Skeletal muscle cell (primary cell): Measurements from ENCODE around the gene ACTN1.
A peak's percentile ranks its signal among the peaks of the same experiment; 100 is the strongest.
"Not testable (repeated sequence)": the region's sequence is repeated elsewhere in the genome, so short reads cannot be mapped to it uniquely, and the experiment has no call there.

Experiments
- DNase-seq: peaks from one replicate; pipeline ENCODE4 v3.0.0-alpha.2; 2010; ENCODE audit warnings: low read depth
- H3K4me3 ChIP-seq: 2 replicates; pipeline ENCODE4 v1.5.1; 2011; ENCODE audit warnings: low read depth, mild to moderate bottlenecking, control low read depth, low read length, moderate library complexity

Gene ACTN1

GRCh38 chr14:68994056-68994455, 15.0 kb upstream of the ACTN1 start:
- H3K4me3 ChIP-seq, result no peak overlapping the region

DNA sequence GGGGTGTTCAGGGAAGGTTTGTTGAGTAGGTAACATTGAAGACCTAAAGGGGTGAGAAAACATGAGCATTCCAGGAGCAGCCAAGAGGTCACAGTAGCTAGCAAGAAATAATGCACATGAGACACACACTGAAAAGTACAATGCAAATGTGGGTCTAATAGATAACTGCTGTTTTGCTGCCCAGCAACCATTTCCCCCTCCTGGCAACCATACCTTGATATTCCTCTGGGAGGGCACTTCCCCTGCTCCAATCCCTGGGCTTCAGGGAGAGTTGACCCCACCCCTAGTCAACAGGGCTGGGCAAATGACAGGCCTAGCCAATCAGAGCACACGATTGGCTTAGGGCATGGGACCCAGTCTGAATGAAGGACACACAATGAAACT, 8.5 kb upstream of the ACTN1 start:
- H3K4me3 ChIP-seq, result no peak overlapping the region
- DNase-seq, result no peak

More at GRCh38 chr14:68994056-68994455, 15.0 kb upstream of the ACTN1 start:
- DNase-seq, result no peak

- DNase-seq, result no peak
- H3K4me3 ChIP-seq, result no peak overlapping the region
Observed at GRCh38 chr14:68986926-68987652, 8.0 kb upstream of the ACTN1 start.

GRCh38 chr14:68986225-68986624, 7.1 kb upstream of the ACTN1 start:
- DNase-seq, result no peak
- H3K4me3 ChIP-seq, result no peak overlapping the region

DNA sequence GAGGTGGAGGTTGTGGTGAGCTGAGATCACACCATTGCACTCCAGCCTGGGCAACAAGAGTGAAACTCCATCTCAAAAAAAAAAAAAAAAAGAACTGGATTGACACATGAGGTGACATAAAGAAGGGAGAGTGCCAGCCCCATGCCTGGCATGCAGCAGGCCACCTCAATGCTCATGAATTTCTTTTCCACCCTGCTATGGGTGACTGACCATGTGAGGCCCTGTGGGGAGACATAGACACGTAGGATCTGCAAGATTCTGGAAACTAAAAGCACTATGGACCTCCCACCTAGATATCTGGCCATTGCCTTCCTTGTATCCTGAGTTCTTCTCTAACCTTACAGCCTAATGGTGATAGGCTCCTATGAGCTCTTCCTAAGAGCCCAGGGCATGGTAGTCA, 5.6 kb upstream of the ACTN1 start:
- no peak for DNase-seq

GRCh38 chr14:68983191-68983590, 4.1 kb upstream of the ACTN1 start:
- no peak overlapping the region for H3K4me3 ChIP-seq
- DNase-seq, result no peak

More for the DNA sequence above, 5.6 kb upstream of the ACTN1 start:
- no peak overlapping the region for H3K4me3 ChIP-seq

- no peak for DNase-seq
- no peak overlapping the region for H3K4me3 ChIP-seq
Observed at GRCh38 chr14:68982581-68982980, 3.5 kb upstream of the ACTN1 start.

DNA sequence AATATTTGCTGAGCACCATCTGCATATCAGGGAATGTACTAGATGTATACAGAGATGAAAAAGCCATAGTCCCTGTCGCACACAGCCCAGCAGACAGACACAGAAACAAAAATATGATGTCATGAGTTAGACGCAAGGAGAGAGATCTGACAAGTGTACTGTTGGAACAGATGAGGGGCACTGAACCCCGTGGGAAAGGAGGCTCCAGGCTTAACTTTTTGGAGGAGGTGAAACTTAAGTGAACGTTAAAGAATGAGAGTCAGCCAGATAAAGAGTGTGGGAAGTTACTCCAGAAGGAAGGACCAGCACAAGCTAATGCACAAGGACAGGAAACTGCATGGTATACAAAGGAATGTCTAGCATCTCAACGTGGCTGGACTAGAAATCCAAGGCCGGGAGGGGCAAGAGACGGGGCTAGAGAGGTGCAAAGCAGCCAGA, 2.5 kb upstream of the ACTN1 start:
- H3K4me3 ChIP-seq, result no peak overlapping the region
- peak; percentile 65 for DNase-seq

DNA sequence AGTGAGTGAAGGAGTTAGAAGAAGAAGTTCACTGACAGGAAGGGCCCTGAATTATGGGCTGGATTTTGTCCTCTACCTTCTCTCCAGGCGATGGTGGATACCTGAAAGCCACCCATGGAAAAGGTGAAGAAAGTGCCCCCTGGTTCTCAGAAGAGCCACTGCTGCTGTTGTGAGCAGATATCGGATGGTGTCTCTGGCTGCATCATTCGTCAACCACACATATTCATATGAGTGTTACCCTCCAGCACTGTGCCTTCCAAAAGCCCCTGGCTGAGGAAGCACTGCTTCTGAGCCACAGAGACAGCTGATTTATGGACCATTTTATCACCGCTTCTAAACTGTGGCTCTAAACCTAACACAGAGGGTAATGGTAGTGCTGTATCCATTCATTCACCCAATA, 2.0 kb upstream of the ACTN1 start:
- no peak overlapping the region for H3K4me3 ChIP-seq
- no peak for DNase-seq

- peak overlapping the region; percentile 92 for H3K4me3 ChIP-seq
- no peak for DNase-seq
Observed at GRCh38 chr14:68979722-68980451, 785 bp upstream of the ACTN1 start.

DNA sequence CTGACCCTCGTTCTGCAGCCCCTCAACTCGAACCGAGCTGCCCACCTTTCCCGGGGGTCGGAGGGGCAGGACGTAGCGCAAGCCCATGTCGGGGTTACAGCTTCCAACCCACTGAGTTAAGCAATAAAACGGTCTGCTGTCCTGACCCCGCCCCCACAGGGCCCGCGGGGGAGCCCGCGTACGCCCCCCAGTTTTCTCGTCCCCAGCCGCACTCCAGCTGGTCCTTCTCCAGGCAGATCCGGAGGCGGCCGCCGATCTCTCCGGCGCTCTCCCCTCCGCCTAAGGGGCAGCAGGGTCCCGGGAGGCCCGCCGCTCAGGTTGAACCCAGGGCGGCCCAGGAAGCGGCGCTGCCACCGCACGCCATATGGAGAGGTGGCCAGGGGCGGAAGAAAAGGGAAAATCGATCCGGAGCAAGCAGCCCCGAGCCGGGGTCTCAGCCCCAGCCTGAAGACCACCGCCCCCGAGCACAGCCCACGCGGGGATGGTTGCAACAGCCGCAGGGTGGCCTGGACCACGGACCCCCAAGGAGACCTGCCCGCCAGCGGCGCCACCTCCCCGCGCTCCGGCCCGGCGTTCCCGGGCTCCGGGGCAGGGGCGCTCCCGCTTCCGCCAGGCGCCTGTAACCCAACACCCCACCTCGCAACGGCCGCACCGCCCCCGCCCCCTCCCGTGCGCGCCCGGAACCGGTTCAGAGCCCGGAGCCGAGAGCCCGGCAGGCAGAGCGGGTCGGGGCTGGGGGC, 760 bp downstream of the ACTN1 start:
- H3K4me3 ChIP-seq, result peak overlapping the region; percentile 92
- no peak for DNase-seq

- DNase-seq, result peak; percentile 84
- peak overlapping the region; percentile 92 for H3K4me3 ChIP-seq
Observed at GRCh38 chr14:68977718-68978171, 1.4 kb downstream of the ACTN1 start.

GRCh38 chr14:68977180-68977717, 1.9 kb downstream of the ACTN1 start:
- DNase-seq, result no peak
- H3K4me3 ChIP-seq, result peak overlapping the region; percentile 92

GRCh38 chr14:68976160-68977067, 2.7 kb downstream of the ACTN1 start:
- H3K4me3 ChIP-seq, result peak overlapping the region; percentile 92
- DNase-seq, result no peak

- peak overlapping the region; percentile 92 for H3K4me3 ChIP-seq
- DNase-seq, result no peak
Observed at GRCh38 chr14:68975667-68976066, 3.4 kb downstream of the ACTN1 start.

DNA sequence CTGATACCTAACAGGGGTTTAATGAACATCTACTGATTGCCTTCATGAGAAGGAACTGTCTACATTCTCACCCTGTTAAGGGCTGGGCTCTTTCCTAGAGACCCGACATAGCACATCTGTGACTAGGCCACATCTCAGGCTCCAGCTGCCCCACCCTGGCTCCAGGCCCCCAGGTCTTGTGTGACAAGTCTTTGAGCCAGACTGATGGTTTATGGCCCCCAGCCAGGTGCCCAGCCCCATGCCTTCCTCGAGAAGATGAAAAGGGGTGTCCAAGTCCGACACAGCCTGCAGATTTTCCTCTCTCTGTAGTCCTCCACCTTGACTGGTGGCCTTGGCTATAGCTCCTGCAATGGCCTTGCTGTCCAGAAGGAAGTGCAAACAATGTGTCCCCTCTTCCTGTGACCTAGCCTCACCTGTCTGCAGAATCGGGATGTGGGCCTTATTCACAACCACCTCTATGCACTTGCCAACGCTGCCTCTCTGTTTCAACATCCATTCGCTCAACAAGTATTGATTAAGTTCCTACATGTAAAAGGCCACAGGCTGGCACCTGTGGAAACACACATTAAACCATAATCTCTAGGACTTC, 4.2 kb downstream of the ACTN1 start:
- no peak overlapping the region for H3K4me3 ChIP-seq

DNA sequence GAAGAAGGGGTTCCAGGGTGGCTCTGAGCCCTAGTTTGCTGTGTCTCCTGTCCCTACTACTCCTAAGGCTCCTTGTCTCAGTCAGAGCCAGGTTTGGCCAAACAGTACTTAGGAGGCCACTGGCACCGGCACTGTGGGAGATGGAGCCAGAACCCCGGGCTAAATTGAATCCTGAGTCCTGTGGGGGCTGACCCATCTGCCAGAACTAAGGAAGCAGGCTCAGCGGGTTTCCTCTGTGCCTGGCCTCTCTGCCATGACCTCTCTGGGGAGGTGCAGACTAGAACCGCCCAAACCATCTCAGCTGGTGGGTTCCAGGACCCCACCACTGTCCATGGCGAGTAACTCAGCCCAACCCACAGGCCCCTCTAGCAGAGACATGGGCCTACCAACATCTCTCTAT, 5.5 kb downstream of the ACTN1 start:
- no peak overlapping the region for H3K4me3 ChIP-seq
- DNase-seq, result no peak

More for the DNA sequence above, 4.2 kb downstream of the ACTN1 start:
- no peak for DNase-seq

DNA sequence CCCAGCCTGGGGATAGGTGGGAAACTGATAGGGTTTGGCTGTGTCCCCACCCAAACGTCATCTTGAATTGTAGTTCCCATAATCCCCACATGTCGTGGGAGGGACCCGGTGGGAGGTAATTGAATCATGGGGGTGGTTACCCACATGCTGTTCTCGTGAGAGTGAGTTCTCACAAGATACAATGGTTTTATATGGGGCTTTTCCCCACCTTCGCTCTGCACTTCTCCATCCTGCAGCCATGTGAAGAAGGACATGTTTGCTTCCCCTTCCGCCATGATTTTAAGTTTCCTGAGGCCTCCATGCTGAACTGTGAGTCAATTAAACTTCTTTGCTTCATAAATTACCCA, 5.9 kb downstream of the ACTN1 start:
- not testable (repeated sequence) for DNase-seq, H3K4me3 ChIP-seq
